SK-N-MC (cell line): ENCODE data around the gene MAP2K7.

Experiments
- EZH2 ChIP-seq: fragments of 200-600 bp; sonication (generic); IDR thresholded peaks from one replicate; pipeline ENCODE4 v1.6.1; 2017; ENCODE audit warnings: antibody characterized with exemption
- POLR2AphosphoS5 ChIP-seq: IDR thresholded peaks from 2 replicates; pipeline ENCODE4 v1.6.1; 2012; ENCODE audit warnings: mild to moderate bottlenecking, low read depth, low read length, borderline replicate concordance

GRCh38 chr19:7856679-7857663 is 46.7 kb upstream of the MAP2K7 start:
- TF ChIP-seq EZH2 (no peak), POLR2AphosphoS5 (no peak)
